ENCODE results near the gene EIF4EBP2. TPM values are rescaled to one million over a fixed set of nuclear protein-coding genes. Genes with fewer than 3 reads are reported as not detected.

EIF4EBP2 gene
- total RNA-seq, 1 experiment from 2014 or later = 36.7 TPM

DNA sequence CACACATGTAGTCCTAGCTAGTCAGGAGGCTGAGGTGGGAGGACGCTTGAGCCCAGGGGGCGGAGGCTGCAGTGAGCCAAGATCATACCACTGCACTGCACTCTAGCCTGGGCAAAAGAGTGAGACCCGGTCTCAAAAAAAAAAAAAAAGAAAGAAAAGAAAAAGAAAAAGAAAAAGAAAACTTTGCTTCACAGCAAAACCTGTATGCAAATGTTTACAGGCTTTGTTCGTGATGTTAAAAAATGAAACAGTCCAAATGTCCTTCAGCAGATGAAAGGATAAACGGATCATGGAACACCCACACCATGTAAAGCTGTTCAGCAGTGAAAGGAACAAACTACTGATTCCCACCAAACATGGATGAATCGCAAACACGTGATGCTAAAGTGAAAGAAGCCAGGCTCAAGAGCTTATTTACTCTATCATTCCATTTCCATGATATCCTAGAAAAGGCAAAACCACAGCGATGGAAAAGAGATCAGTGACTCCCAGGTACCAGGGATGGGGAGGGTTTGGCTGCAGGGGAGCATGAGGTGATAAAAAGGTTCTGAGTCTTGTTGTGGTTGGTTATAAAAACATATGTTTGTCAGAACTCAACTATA is 36.6 kb upstream of the EIF4EBP2 start:
- no peak for DNase-seq (ENCODE audit: low read depth, low spot score)
- Histone ChIP-seq H3K27me3 (ENCODE audit: insufficient read depth, low read length) (no peaks in the 10 kb centered on the region), H4K20me1 (ENCODE audit: insufficient read depth) (no peaks in the 10 kb centered on the region), H3K9me3 (ENCODE audit: control insufficient read depth in 1 of 2, insufficient read depth in 1 of 2, low read depth in 1 of 2, low read length in 2 of 2) (no peaks in the 10 kb centered on the region), H3K4me3 (replicated peaks in 1 of 2; ENCODE audit: low read depth in 1 of 2, low read length in 2 of 2) (no peak overlapping the region), H3K27ac (ENCODE audit: low read depth, low read length) (no peak overlapping the region), H3K79me2 (ENCODE audit: insufficient read depth, low read length) (0 out of 2 replicates have a peak, but pooled peaks cover 5% of the 10 kb centered on the region), H3K4me1 (ENCODE audit: control insufficient read depth in 1 of 2, insufficient read depth in 2 of 2, low read length in 2 of 2) (peaks cover 2 to 10% of the 10 kb centered on the region in 2 experiments; a peak in 3 of 4 replicates), H2AFZ (ENCODE audit: low read depth, low read length, poor library complexity, severe bottlenecking) (no peak overlapping the region), H3K9ac (ENCODE audit: low read length) (no peak overlapping the region), H3K36me3 (ENCODE audit: control insufficient read depth in 1 of 2, insufficient read depth in 2 of 2, low read length in 2 of 2) (no peaks in the 10 kb centered on the region), H3K9me2 (ENCODE audit: insufficient read depth) (no peaks in the 10 kb centered on the region), H3K4me2 (ENCODE audit: low read length) (no peak overlapping the region)
- ChIA-PET RAD21 (ENCODE audit: low non-redundant PET in 1 of 2, low total read pairs in 2 of 2, uncharacterized antibody in 2 of 2, unreplicated experiment in 2 of 2) (interaction anchor here in 1 of 2 experiments (0.7 kb wide), 2 partner anchors 34 to 221 kb away, joined by 6 read pairs; partner anchors contain the start of gene TYSND1), POLR2A (no interaction called here), CTCF (interaction anchor here (0.9 kb wide), 1 partner anchor 102 kb away, joined by 3 read pairs; no protein-coding TSS in a partner anchor)
- no TSS peak for BruUV-seq (replicated peaks)
- TF ChIP-seq ZBTB33 (IDR thresholded peaks at IDR 0.05; ENCODE audit: extremely low read depth, insufficient replicate concordance, low read length) (no peak), ZNF274 (IDR thresholded peaks at IDR 0.05; ENCODE audit: low read depth, low read length) (no peak), SIN3A (IDR thresholded peaks at IDR 0.05; ENCODE audit: low read depth) (no peak), CEBPB (IDR thresholded peaks at IDR 0.05; ENCODE audit: low read depth) (no peak), ELF1 (IDR thresholded peaks at IDR 0.05; ENCODE audit: borderline replicate concordance, low read depth) (no peak), EGR1 (IDR thresholded peaks at IDR 0.05; ENCODE audit: low read depth) (no peak), RAD21 (IDR thresholded peaks at IDR 0.05; ENCODE audit: low read depth) (no peak), SRF (IDR thresholded peaks at IDR 0.05; ENCODE audit: low read depth) (no peak), POLR2A (IDR thresholded peaks at IDR 0.05; ENCODE audit: borderline replicate concordance, extremely low read depth, insufficient read depth, insufficient read length) (no peak), MAX (IDR thresholded peaks at IDR 0.05) (no peak), ZFX (IDR thresholded peaks at IDR 0.05) (no peak), FOSL1 (IDR thresholded peaks at IDR 0.05; ENCODE audit: low read depth) (no peak), CBX3 (IDR thresholded peaks at IDR 0.05; ENCODE audit: low read depth) (no peak), YY1 (IDR thresholded peaks at IDR 0.05; ENCODE audit: extremely low read depth, insufficient replicate concordance, low read depth, low read length) (no peak), EZH2 (IDR thresholded peaks at IDR 0.05) (no peak), TCF7L2 (IDR thresholded peaks at IDR 0.05; ENCODE audit: borderline replicate concordance, extremely low read depth, insufficient read depth, insufficient read length) (no peak)
- TF ChIP-seq, protein P1, sequence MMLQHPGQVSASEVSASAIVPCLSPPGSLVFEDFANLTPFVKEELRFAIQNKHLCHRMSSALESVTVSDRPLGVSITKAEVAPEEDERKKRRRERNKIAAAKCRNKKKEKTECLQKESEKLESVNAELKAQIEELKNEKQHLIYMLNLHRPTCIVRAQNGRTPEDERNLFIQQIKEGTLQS (IDR thresholded peaks at IDR 0.05) = no peak
- TF ChIP-seq, protein P2, sequence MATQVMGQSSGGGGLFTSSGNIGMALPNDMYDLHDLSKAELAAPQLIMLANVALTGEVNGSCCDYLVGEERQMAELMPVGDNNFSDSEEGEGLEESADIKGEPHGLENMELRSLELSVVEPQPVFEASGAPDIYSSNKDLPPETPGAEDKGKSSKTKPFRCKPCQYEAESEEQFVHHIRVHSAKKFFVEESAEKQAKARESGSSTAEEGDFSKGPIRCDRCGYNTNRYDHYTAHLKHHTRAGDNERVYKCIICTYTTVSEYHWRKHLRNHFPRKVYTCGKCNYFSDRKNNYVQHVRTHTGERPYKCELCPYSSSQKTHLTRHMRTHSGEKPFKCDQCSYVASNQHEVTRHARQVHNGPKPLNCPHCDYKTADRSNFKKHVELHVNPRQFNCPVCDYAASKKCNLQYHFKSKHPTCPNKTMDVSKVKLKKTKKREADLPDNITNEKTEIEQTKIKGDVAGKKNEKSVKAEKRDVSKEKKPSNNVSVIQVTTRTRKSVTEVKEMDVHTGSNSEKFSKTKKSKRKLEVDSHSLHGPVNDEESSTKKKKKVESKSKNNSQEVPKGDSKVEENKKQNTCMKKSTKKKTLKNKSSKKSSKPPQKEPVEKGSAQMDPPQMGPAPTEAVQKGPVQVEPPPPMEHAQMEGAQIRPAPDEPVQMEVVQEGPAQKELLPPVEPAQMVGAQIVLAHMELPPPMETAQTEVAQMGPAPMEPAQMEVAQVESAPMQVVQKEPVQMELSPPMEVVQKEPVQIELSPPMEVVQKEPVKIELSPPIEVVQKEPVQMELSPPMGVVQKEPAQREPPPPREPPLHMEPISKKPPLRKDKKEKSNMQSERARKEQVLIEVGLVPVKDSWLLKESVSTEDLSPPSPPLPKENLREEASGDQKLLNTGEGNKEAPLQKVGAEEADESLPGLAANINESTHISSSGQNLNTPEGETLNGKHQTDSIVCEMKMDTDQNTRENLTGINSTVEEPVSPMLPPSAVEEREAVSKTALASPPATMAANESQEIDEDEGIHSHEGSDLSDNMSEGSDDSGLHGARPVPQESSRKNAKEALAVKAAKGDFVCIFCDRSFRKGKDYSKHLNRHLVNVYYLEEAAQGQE (IDR thresholded peaks at IDR 0.05; ENCODE audit: low read depth) = no peak
- intact Hi-C loops (cut with micrococcal nuclease) = loop anchor here (10.0 kb wide), 1 partner anchor 402 kb away; no protein-coding TSS in a partner anchor
- ATAC-seq = no peak

Measured in HCT116 (cell line).